ENCODE data around the gene EPB41L2.
A peak's percentile ranks its signal among the peaks of the same experiment; 100 is the strongest.

The EPB41L2 gene

DNA sequence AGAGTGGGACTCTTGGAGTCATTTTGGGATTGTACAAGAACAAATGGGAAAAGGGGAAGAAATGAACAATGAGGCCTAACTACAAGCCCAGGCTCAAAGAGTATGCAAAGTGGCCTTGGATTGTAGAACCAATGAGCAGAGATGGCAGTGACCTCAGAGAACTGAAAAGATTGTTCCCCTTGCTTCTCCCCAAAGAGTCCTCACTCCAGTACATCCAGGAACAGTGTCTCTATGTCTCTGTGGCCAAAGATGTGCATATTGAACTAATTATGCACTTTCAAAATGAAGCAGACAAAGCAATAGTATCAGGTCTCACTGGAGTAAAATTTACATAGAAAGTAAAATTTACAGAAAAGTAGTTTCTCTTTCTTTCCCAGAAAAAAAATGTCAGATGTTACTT lies 154.9 kb downstream of the EPB41L2 start:
- no peak for ATAC-seq
- DNase-seq: no peak

DNA sequence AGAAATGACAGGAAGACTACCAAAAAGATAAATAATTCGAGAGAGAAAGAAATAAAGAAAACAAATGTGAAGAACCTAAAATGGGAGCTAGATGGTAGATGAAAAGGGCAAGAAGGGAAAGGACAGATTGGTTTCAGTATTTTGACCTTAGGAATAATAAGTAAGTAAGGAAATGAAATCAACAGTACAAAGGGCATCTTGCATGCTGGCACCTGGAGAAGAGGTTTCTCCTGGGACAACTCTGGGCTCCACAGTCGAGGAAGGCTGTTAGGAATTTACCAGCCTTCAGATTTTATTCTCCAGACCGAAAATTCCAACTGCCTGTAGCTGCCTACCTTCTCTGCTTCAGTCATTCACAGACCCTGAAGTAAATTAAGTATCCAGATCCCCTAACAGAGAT lies 155.4 kb downstream of the EPB41L2 start:
- ATAC-seq: no peak
- DNase-seq: no peak

DNA sequence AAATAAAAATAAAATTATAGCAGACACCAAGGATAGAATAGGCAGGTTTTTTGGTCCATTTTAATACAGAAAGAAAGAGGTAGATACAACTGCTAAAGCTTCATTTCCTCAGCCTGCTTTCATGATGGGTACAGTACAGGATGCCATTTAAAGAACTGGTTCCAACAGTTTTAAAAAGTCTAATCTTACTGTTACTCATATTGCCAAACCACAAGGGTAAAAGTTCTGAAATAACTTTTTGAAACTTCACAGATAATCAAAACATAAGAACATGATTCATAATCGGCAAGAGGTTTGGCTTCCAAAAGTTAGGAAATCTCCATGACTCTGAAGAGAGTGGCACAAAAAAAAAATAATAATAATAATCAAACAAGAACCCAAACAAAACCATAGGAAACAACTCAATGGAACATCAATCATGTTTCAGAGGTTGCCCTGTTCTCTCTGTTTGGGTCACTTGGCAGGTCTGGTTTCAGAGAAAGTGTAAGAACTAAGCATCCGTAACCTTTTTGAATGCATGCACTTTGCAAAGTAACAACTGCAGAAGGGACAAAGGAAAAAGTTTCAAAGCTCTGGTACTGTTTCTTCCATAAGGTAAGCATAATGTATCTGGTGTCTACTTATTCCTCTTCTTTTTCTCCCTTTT lies 156.2 kb downstream of the EPB41L2 start:
- DNase-seq: no peak
- no peak for ATAC-seq

DNA sequence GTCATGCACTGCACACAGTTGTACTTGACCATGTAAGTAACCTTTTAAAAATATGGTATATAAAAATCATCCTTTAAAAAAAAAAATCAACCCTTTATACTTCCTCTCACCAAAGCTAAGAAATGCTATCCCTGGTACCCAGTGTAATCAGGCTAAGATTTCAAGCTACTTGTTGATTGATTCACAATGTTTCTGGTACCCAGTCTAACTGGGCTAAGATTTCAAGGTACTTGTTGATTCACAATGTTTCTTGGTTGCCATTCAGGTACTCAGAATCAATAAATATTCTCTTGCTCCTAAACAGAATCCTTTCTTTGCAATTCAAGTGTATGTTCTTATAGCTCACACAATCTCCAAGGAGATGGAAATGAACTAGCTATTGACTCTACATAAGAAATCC lies 159.4 kb downstream of the EPB41L2 start:
- DNase-seq (no peak), ATAC-seq (no peak)

DNA sequence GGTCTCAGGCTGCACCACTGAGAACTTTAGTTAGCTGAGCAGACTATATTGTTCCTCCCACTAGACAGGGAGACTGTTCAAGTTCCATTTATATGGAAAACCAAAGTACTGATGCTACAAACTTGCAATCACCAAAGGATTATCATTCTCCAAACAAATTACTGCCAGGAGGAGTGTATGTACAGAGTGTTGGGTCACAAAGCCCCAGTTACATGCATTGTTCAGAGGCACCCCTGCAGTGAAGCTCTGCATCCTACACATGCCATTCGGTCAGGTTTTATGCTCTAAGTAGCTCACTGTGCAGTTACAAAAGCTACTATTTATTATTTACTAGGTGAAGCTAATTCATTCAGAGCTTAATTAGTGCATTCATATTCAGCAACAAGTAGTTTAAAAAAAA lies 160.0 kb downstream of the EPB41L2 start:
- DNase-seq (no peak), ATAC-seq (no peak)

DNA sequence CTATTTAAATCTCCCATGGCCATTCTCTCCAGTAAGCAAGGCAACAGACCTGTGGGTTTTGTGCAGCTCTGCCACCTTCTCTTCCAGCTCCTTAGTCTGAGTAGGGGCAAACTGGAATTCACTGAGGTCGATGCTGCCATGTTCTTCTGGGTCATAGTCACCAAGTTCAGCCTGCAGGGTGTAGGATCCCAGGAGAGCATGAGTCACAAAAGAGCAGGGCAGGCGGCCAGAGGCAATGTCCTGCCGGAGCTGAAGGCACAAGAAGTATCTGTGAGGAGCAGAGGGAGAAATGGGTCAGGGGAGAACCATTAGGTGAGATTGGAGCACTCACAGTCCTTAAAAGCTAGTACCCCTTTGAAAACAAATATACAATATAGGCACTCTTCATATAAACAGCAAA lies 162.1 kb downstream of the EPB41L2 start:
- DNase-seq: no peak

DNA sequence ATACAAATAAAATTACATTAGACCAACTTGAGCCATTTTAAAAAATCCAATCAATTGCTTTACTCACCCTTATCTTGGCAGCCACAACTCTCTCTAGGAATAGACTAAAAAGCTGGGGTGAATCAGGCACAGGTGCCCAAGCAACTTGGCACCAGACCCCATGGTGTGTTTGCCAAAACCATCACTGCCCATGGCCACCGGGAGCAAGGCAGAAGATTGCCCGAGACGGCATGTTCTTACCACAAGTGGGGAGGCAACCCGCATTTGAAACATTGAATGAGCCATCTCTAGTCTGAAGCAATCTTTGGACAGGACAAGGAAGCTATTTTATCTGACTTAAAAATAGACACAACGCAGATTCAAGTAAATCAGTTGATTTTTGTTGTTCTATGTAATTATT lies 166.8 kb downstream of the EPB41L2 start:
- DNase-seq (no peak), ATAC-seq (no peak)

More for the DNA sequence above, 162.1 kb downstream of the EPB41L2 start:
- ATAC-seq: no peak

DNA sequence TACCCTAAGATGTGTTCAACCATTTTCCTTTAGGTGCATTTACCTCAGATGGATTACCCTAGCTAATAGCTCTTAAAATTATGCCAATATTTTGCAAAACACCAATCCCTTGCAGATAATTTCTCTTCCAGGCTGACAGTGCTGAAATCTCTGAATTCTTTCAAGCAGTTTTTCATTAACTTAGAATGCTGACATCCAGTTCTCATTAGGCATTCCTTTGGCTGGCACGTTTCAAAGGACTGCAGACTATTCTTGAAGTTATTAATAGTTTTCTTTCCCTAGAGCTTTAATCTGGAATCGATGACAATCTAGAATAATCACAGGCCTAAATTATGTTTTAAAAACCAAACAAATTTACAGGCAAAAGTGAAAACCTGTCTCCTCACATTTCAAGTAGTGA lies 167.5 kb downstream of the EPB41L2 start:
- ATAC-seq (no peak), DNase-seq (no peak)

DNA sequence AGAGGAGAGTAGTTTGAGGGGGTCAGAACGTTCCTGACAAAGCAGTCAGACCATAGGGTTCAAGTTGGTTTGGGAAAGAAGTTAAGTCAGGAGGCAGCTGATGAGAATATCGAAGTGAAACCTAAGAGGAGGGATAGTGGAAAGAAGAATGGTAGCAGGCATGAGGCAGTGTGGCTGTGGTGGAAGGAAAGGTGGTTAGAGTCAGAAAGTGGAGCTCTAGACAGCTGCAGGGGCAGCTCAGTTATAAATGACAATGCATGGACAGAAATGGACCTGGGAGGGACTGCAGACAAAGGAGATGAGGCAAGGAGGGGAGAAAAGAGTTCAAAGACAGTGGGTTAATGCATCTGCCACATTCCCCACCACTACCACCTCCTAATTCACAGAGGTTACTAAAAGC lies 169.3 kb downstream of the EPB41L2 start:
- no peak for DNase-seq
- no peak for ATAC-seq

DNA sequence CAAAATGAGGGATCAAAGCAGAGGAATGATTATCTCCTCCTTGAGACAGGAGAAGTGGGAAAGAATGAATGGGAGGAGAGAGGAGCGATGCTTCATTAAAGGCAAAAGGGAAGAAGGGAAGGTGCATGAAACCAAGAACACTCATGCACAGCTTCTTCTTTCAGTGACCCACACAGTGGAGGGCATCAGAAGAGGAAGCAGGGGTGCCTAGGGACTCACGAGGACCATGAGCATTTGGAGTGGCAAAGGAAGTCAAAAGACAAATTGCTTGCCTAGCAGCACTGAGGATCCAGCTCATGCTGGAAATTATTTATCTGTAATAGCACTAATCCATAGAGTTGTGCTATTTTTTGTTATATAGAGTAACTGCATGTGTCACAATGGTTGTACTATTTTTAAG lies 169.8 kb downstream of the EPB41L2 start:
- DNase-seq (no peak), ATAC-seq (no peak)

DNA sequence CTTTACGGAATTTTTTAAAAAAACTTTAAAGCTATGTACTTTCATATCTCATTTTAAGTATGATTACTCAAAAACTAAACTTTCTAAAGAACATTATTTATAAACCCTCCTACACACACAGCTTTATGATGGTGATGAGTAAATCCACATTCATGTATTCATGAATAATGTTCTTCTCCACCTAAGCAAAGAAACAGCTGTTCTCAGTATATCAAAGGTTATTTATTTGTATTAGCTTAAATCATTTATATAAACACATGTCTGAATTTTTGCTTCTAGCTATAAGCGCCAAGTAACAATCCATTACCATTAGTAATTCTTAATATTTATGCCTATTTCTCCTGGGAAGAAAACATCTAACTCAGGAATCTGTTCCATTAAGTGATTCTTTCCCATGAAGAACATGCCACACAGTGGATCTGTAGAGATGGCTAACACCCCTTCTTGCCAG lies 172.5 kb downstream of the EPB41L2 start:
- DNase-seq: no peak
- ATAC-seq: no peak

DNA sequence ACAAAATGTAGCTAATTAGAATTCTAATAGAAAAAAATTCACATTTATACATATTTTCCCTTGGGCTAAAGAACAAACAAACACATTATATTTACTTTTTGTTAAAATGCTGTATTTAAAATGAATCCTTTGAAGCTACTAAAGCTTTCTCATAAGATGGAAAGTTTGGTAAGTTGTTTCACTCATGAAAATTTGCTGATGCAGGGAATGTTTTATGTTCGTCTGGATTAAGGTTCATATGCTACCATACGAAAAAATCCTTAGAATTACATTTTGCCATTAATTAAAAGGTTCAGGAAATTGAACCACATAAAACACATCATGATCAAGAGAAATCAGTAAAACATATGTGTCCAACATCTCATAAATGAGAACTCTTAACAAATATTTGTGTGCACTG lies 173.6 kb downstream of the EPB41L2 start:
- DNase-seq: no peak
- ATAC-seq: no peak

DNA sequence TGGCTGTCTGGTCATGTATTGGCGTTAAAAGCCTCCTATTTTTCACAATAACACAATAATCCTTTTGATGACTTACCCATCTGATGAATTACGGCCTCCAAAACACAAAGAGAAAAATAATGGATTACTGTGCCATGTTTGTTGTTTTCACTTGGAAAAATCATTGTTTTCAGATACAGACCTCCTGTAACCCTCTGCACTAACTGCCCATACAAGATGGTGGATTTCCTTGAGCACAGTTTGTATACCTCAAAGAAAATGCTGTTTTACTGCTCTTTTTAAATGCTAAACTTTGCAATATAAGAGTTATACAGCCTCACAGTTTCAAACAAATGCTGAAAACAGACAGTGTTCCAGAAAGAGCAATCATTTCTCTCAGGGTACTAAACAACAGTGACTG lies 174.8 kb downstream of the EPB41L2 start:
- no peak for DNase-seq

DNA sequence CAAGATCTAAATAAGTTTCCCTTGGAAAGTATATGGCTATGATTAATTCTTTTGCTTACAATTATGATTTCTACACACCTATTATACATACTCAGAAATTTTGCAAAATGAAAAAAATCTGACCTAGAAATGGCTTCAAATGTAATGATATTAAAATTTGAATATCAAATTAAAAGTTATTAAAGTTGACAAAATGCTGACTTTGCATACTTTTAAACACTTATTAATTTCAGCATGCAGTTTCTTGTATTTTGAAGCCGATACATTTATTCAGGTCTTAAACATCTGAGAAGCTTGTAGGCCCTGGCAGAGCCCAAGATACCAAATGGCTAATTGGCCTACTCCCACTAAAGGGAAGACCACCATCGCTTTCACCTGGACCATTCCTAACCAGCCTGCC lies 176.1 kb downstream of the EPB41L2 start:
- ATAC-seq: no peak
- no peak for DNase-seq

More for the DNA sequence above, 174.8 kb downstream of the EPB41L2 start:
- ATAC-seq: no peak

DNA sequence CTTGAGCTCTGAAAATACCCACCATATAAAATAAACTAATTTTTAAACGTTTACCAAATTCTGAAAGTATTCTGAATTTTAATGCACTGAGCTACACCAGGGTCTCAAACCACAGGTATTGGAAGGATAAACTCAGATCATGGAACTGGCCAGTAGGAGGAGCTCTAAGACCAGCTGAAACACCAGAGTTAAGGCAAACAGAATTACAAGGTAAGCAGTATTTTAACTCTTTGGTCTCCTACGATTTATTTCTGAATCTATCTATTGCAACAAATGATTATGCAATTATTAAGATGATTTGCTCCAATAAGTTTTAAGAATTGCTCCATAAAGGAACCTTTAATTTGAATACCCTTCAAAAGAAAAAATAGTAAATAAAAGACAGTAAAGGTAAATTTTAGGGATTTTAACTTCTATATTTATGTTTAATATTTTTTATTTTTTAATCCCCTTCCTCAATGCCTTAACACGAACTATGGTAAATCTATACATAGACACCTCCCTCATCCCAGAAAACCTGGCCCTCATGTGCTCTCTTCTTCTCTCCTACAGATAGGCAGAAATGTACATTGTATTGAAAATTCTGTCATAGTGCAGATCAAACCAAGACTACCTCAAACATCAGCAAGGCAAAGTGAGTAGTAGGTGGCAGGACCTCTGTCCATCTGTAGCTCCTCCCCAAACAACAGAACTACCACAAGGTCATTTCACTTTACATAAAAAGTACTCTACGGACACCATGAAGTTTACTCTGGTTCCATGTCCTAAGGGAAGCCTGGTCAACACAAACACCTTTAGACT lies 177.5 kb downstream of the EPB41L2 start:
- ATAC-seq (no peak), DNase-seq (peak; percentile 75)

DNA sequence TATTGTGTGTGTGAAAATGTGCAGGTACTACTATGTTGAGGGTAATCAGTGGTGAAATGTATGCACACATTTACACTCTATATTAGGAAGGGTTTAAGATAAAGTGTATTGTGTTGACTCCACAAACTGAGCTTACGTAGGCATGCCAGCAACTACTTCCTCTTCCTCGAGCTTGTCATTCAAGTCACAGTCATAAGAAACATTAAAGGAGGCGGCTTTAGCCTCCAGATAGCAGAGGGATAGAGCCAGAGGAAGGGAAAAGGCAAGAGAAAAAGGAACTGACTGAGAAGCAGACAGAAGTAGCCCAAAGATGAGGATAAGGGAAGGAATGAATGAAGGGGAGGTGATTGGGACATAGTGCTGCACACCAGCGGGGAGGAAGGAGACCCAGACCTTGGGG lies 180.7 kb downstream of the EPB41L2 start:
- DNase-seq (no peak), ATAC-seq (no peak)

DNA sequence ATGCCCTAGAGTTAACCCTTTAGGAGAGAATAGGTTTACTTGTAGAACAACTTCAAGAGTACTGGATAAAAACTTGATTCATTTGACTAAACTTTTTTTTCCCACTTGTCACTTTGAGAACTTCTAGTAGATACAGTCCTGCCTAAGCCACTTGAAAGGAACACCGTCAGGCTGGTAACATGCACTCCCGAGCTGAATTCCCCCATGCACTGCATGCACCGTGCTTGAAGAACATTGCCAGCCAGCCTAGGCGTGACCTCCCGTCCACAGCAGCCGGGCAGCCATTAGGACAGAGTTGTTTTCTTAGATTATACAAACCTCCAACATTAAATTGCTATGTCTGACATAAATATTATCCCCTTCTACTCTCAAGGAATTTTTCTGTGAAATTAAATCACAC lies 183.2 kb downstream of the EPB41L2 start:
- ATAC-seq (no peak), DNase-seq (no peak)

DNA sequence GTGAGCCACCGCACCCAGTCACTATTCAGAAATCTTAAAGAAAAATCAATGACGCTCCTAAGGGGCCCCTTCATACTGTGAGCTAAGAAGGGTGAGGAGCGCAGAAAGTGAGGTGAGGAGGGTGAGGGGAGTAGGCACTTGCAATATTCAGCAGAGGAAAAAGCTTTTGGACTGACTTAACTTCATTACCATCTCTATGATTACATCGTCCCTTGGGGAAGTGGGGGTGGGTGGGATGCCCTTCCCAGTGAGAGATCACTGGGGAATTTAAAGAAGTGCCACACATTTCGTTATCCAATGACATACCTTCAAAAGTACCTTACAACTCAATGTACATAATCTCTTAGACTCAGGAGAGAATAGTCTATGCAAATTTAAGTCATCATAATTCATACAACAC lies 189.3 kb downstream of the EPB41L2 start:
- ATAC-seq: no peak
- no peak for DNase-seq

DNA sequence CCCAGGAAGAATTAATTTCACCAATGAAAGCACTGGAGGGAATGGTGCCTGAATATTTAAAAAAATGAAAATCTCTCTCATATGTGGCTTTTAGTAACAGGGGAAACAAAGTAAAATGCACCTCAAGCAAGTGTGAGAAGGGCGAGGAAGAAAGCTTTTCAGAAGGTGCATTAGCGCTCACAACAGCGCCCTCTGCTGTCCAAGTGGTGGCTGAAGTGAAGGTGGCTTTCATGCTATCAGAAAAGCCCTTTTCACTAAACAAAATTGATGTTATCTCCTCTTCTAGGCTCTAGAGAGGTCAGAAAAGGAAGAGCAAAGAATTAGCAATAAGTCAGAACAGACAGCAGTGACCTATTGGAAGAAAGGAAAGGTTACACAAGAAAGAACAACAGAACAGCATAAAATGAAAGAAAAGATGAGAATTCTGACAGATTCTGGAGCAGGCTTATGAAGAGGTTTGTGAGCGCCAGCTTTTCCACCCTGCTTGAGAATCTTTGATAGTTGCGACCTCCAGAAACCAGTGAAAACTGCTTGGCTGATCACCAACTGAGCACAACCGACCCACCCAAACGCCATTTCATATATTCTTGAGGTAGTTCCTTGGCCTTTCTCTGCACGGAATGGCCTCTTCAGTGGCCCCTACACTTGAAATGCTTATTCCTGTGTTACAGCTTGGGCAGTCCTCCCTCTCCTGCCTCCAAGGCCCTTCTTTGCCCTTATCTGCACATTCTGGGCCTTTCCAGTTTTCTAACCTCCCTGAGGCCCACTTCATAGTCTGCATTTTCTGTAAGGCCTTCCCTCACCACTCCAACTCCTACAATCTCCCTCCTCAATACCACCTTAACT lies 190.6 kb downstream of the EPB41L2 start:
- DNase-seq (peak; percentile 80), ATAC-seq (no peak)

DNA sequence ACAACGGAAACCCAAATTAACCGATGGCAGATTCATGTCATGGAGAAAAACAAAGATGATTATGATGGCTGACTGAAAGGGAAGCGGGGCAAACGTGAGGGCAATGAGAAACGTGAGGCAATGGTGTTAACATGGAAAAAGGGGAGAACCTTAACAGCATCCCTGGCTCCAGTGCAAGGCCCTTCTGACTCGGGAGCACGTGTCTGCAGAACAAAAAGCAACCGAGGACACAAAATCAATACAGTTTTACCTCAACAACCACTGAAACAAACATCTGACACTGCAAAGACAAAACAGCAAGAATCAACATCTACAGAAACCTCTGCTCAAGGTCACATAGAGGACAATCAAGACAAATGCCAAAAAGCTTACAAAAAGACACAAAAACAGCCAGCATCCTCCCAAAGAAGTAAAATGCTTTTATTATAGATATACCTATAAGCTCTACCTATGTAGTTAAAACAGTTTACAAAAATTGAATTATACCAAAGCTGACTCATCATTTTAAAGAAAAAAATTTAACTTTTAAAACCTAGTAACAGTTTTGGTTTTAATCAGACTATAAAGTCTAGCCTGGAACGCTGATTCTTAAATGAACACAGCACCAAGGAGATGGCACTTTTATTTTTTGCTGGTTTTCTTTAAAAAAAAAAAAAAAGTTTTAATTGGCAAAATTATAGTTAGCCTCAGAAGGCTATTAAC lies 192.7 kb downstream of the EPB41L2 start:
- ATAC-seq (no peak), DNase-seq (no peak)

DNA sequence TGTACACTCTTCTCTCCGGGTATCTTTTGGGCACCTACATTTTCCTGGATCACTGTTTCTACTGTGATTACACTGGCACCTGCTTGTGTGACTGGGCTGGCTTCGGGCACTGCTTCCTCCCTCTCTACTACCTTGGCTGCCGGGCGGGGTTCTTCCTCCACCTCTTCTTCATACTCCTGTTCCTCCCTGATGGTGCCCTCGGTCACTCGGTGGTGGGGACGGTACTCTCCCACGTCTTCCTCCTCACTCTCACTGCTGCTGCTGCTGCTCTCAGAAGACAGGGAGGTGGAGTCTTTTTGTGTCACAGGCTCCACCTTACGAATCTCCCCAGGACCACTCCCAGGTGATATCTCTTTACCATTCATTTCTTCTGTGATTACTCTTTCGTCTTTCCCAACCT lies 193.4 kb downstream of the EPB41L2 start:
- DNase-seq: no peak
- ATAC-seq: no peak

DNA sequence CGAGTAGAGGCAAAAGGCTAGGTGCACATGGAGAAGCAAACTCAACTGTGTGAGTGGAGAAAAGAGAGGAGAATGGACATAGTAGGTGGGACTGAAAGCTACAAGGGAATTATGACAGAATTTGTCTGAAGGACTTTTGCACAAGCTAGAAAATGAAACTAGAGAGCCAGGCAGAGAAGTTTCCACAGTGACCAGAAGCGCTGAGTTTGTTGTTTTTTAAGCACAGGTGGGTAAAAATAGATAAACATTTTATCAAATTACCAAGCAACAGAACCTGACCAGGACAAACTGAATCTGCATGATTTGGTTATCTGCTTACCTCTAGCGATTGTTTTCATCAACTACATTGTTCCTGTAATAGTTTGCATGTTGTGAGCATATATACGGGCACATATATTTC lies 197.3 kb downstream of the EPB41L2 start:
- DNase-seq (no peak), ATAC-seq (no peak)
